ENCODE results near the gene JAZF1. TPM values are rescaled to one million over a fixed set of nuclear protein-coding genes. Genes with fewer than 3 reads are reported as not detected.

JAZF1 gene
- total RNA-seq, 1 donor from 2014 or later, result 3.1 TPM

GRCh38 chr7:28044825-28045224 is 135.8 kb downstream of the JAZF1 start:
- H3K36me3 Mint-ChIP-seq (ENCODE audit: low read depth), result no peaks in the 10 kb centered on the region
- no peak for DNase-seq (ENCODE audit: low read depth, low spot score)
- no peak overlapping the region for H3K27ac Mint-ChIP-seq (ENCODE audit: unreplicated experiment)
- H3K27me3 Mint-ChIP-seq (ENCODE audit: low read depth), result peaks cover 10% of the 10 kb centered on the region
- no peak for TF ChIP-seq CTCF (conservative IDR thresholded peaks at IDR 0.05)
- no peaks in the 10 kb centered on the region for H3K9me3 Mint-ChIP-seq
- H3K4me1 Mint-ChIP-seq, result no peaks in the 10 kb centered on the region
- no peak overlapping the region for H3K4me3 Mint-ChIP-seq

- no peak for TF ChIP-seq CTCF (conservative IDR thresholded peaks at IDR 0.05)
- Mint-ChIP-seq H3K27ac (ENCODE audit: unreplicated experiment) (no peak overlapping the region), H3K4me3 (no peak overlapping the region), H3K4me1 (no peaks in the 10 kb centered on the region), H3K36me3 (ENCODE audit: low read depth) (no peaks in the 10 kb centered on the region), H3K9me3 (no peaks in the 10 kb centered on the region), H3K27me3 (ENCODE audit: low read depth) (peaks cover 8% of the 10 kb centered on the region)
- DNase-seq (ENCODE audit: low read depth, low spot score), result no peak
Observed at GRCh38 chr7:28042721-28043120, 137.9 kb downstream of the JAZF1 start.

- no peak overlapping the region for H3K27ac Mint-ChIP-seq (ENCODE audit: unreplicated experiment)
- no peak for TF ChIP-seq CTCF (conservative IDR thresholded peaks at IDR 0.05)
- no peak overlapping the region for H3K4me3 Mint-ChIP-seq
- peaks cover 10% of the 10 kb centered on the region for H3K27me3 Mint-ChIP-seq (ENCODE audit: low read depth)
- no peak for DNase-seq (ENCODE audit: low read depth, low spot score)
- H3K4me1 Mint-ChIP-seq, result no peaks in the 10 kb centered on the region
- no peaks in the 10 kb centered on the region for H3K9me3 Mint-ChIP-seq
- no peaks in the 10 kb centered on the region for H3K36me3 Mint-ChIP-seq (ENCODE audit: low read depth)
Observed at GRCh38 chr7:28041508-28042314, 138.9 kb downstream of the JAZF1 start.

GRCh38 chr7:28038175-28038797 is 142.3 kb downstream of the JAZF1 start:
- Mint-ChIP-seq H3K9me3 (no peaks in the 10 kb centered on the region), H3K27me3 (ENCODE audit: low read depth) (peaks cover 6% of the 10 kb centered on the region), H3K4me1 (no peaks in the 10 kb centered on the region), H3K4me3 (no peak overlapping the region), H3K27ac (ENCODE audit: unreplicated experiment) (no peak overlapping the region), H3K36me3 (ENCODE audit: low read depth) (no peaks in the 10 kb centered on the region)
- no peak for TF ChIP-seq CTCF (conservative IDR thresholded peaks at IDR 0.05)
- DNase-seq (ENCODE audit: low read depth, low spot score), result no peak

- Mint-ChIP-seq H3K4me3 (no peak overlapping the region), H3K36me3 (ENCODE audit: low read depth) (no peaks in the 10 kb centered on the region), H3K27me3 (ENCODE audit: low read depth) (peaks cover 6% of the 10 kb centered on the region), H3K4me1 (no peaks in the 10 kb centered on the region), H3K27ac (ENCODE audit: unreplicated experiment) (no peak overlapping the region), H3K9me3 (no peaks in the 10 kb centered on the region)
- TF ChIP-seq CTCF (conservative IDR thresholded peaks at IDR 0.05), result no peak
- DNase-seq (ENCODE audit: low read depth, low spot score), result no peak
Observed at GRCh38 chr7:28037220-28038010, 143.2 kb downstream of the JAZF1 start.
